ENCODE results near the gene SCAMP3.
"Not testable (repeated sequence)": the region's sequence is repeated elsewhere in the genome, so short reads cannot be mapped to it uniquely, and the experiment has no call there.

The SCAMP3 gene

DNA sequence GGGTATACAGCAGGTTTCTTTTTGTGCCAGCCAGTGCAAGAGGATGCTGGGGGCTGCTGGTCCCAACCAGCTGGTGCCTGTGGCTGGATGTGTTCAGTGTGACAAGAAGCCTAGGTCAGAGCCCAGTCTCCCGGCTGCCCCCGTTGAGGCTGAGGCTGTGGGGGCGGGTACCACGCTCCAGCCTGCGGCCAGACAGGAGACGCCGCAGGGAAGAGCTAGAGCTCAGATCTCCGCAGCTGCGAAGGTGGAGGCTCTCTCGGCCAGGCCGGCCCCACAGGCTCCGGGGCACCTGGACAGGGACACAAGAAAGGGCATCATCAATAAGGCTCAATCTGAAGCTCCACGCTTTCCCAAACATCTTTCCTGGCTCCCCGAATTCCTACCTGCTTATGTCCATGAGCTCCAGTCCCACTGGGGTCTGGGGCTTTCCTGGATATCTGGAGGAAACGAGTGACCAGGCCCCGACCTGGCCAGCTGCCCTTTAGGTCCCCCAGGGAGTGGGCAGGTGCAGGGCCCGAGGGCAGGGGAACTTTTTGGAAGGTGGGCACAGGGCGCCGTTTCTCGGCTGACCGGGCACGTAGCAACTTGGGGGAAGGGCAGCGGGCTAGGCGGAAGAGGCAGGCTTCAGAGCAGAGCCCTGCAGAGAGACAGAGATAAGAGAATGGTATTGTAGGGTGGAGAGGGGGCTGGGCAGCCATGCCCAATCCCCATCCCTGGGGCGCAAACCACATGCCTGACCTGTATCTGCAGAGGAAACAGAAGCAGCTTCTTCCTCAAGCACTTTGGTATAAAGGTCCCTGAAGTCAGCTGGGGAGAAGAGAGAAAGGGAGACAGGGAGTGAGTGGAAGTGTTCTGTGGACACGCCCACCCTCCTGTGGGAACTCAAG lies 14.2 kb downstream of the SCAMP3 start:
- Histone ChIP-seq H3K27me3 (ENCODE audit: insufficient read depth, poor library complexity, severe bottlenecking) (no peaks in the 10 kb centered on the region), H3K4me1 (ENCODE audit: insufficient read depth, poor library complexity, severe bottlenecking) (no peaks in the 10 kb centered on the region)

DNA sequence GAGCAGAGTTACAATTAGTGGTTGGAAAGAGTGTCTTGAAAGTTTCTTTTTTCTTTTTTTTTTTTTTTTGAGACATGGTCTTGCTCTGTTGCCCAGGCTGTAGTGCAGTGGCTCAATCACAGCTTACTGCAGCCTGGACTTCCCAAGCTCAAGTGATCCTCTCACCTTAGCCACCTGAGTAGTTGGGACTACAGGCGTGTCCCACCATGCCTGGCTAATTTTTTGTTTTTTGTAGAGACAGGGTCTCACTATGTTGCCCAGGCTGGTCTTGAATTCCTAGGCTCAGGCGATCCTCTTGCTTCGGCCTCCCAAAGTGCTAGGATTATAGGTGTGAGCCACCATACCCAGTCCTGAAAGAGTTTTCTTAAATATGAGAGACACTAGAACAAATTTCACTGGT lies 15.4 kb downstream of the SCAMP3 start:
- not testable (repeated sequence) for DNase-seq (ENCODE audit: low spot score); H3K27me3 ChIP-seq (ENCODE audit: insufficient read depth, poor library complexity, severe bottlenecking); H3K9me3 ChIP-seq (ENCODE audit: severe bottlenecking); H3K4me3 ChIP-seq (ENCODE audit: severe bottlenecking); H3K27ac ChIP-seq (ENCODE audit: poor library complexity, severe bottlenecking); ATAC-seq (ENCODE audit: low read depth); H3K4me1 ChIP-seq (ENCODE audit: insufficient read depth, poor library complexity, severe bottlenecking)
- peaks cover 30% of the 10 kb centered on the region for H3K36me3 ChIP-seq (ENCODE audit: low read depth)

More for the DNA sequence above, 14.2 kb downstream of the SCAMP3 start:
- Histone ChIP-seq H3K36me3 (ENCODE audit: low read depth) (peaks cover 31% of the 10 kb centered on the region), H3K27ac (ENCODE audit: poor library complexity, severe bottlenecking) (no peak overlapping the region), H3K9me3 (ENCODE audit: severe bottlenecking) (no peaks in the 10 kb centered on the region), H3K4me3 (ENCODE audit: severe bottlenecking) (no peak overlapping the region)
- ATAC-seq (ENCODE audit: low read depth): no peak
- no peak for DNase-seq (ENCODE audit: low spot score)
- TF ChIP-seq, protein P1, sequence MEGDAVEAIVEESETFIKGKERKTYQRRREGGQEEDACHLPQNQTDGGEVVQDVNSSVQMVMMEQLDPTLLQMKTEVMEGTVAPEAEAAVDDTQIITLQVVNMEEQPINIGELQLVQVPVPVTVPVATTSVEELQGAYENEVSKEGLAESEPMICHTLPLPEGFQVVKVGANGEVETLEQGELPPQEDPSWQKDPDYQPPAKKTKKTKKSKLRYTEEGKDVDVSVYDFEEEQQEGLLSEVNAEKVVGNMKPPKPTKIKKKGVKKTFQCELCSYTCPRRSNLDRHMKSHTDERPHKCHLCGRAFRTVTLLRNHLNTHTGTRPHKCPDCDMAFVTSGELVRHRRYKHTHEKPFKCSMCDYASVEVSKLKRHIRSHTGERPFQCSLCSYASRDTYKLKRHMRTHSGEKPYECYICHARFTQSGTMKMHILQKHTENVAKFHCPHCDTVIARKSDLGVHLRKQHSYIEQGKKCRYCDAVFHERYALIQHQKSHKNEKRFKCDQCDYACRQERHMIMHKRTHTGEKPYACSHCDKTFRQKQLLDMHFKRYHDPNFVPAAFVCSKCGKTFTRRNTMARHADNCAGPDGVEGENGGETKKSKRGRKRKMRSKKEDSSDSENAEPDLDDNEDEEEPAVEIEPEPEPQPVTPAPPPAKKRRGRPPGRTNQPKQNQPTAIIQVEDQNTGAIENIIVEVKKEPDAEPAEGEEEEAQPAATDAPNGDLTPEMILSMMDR (IDR thresholded peaks at IDR 0.05; ENCODE audit: poor library complexity, severe bottlenecking): no peak

DNA sequence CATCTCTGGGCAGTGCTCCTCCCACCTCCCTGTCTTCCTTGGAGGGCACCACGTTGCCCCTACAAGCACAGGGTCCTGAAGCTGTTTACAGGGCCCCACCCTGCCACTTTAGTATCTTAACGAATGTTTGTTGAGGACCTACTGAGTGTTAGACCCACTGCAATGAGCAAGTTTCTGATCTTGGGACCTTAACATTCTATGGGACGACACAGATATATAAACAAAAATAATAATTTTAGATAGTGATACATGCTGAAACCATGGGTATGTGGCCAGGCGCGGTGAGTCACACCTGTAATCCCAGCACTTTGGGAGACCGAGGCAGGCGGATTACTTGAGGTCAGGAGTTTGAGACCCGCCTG lies 17.0 kb downstream of the SCAMP3 start:
- no peaks in the 10 kb centered on the region for H3K27me3 ChIP-seq (ENCODE audit: insufficient read depth, poor library complexity, severe bottlenecking)
- H3K4me3 ChIP-seq (ENCODE audit: severe bottlenecking): peak overlapping the region; percentile 48
- H3K4me1 ChIP-seq (ENCODE audit: insufficient read depth, poor library complexity, severe bottlenecking): peaks cover 5% of the 10 kb centered on the region
- peak overlapping the region; percentile 66 for H3K27ac ChIP-seq (ENCODE audit: poor library complexity, severe bottlenecking)
- H3K9me3 ChIP-seq (ENCODE audit: severe bottlenecking): no peaks in the 10 kb centered on the region
- no peak for ATAC-seq (ENCODE audit: low read depth)
- TF ChIP-seq, protein P1 (IDR thresholded peaks at IDR 0.05; ENCODE audit: poor library complexity, severe bottlenecking): no peak
- peaks cover 23% of the 10 kb centered on the region for H3K36me3 ChIP-seq (ENCODE audit: low read depth)
- no peak for DNase-seq (ENCODE audit: low spot score)

DNA sequence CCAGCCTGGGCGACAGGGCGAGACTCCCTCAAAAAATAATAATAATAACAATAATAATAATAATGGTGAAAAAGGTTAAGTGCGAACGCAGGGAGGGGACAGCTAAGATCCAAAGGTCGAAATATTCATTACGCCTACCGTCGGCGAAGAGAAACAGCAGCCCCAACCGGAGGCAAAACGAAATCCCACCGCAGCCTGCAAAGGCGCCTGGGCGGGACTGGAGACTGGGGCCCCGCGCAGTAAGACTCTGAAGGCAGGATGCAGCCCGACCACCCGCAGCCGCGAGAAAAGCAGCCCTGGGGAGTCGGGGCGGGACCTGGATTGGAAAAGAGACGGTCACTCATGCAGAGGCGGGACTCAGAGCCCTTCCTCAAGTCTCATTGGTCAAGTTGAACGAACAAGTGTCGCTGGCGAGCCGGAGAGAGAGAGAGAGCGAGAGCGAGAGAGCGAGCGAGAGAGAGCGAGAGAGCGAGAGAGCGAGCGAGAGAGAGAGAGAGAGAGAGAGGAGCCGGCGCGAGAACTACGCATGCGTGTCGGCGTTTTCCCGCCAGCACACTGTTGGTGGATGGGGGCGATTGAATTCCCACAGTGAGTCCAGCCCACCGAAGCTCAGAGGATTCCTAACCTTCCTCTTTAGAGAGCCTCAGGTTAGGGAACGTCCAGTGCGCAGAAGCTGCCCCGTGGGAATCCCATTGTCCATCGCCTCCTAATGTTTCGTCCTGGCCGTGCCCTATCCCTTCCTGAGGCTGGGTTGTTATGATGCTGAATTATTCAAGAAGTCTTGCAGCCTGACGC lies 17.6 kb downstream of the SCAMP3 start:
- Histone ChIP-seq H3K36me3 (ENCODE audit: low read depth) (peaks cover 20% of the 10 kb centered on the region), H3K9me3 (ENCODE audit: severe bottlenecking) (no peaks in the 10 kb centered on the region), H3K27me3 (ENCODE audit: insufficient read depth, poor library complexity, severe bottlenecking) (no peaks in the 10 kb centered on the region), H3K4me3 (ENCODE audit: severe bottlenecking) (peak overlapping the region; percentile 48), H3K27ac (ENCODE audit: poor library complexity, severe bottlenecking) (peak overlapping the region; percentile 66), H3K4me1 (ENCODE audit: insufficient read depth, poor library complexity, severe bottlenecking) (peaks cover 5% of the 10 kb centered on the region)
- ATAC-seq (ENCODE audit: low read depth) (peak; percentile 93), DNase-seq (ENCODE audit: low spot score) (peak; percentile 97)
- TF ChIP-seq, protein P1 (IDR thresholded peaks at IDR 0.05; ENCODE audit: poor library complexity, severe bottlenecking): peak; percentile 9

DNA sequence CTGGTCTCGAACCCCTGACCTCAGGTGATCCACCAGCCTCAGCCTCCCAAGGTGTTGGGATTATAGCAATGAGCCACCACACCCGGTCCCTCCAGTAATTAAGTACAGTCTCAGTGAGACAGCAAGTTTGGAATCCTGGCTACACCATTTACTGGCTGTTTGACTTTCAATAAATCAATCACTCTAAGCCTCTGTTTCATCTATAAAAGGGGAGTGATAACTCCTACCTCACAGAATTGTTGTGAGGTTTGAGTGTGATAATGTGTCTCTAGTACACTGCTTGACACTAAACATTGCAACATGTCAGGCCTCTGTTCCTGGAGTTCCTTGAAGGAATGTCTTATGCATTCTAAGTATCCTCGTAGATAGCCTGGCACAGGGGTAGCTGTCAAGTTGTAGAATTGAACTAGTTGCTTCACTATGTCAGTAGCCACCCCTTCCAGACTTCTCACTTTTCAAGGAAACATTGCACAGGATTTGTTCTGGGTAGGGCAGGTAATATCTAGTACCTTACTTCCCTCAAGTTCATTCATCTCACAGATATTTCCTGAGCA lies 19.3 kb downstream of the SCAMP3 start:
- ATAC-seq (ENCODE audit: low read depth): no peak
- no peak for DNase-seq (ENCODE audit: low spot score)
- H3K27ac ChIP-seq (ENCODE audit: poor library complexity, severe bottlenecking): peak overlapping the region; percentile 66
- peaks cover 6% of the 10 kb centered on the region; the same call in 1 of the 2 replicates for H3K36me3 ChIP-seq (ENCODE audit: low read depth)
- no peak overlapping the region for H3K4me3 ChIP-seq (ENCODE audit: severe bottlenecking)
- H3K4me1 ChIP-seq (ENCODE audit: insufficient read depth, poor library complexity, severe bottlenecking): peaks cover 5% of the 10 kb centered on the region
- no peaks in the 10 kb centered on the region for H3K27me3 ChIP-seq (ENCODE audit: insufficient read depth, poor library complexity, severe bottlenecking)
- no peaks in the 10 kb centered on the region for H3K9me3 ChIP-seq (ENCODE audit: severe bottlenecking)
- TF ChIP-seq, protein P1 (IDR thresholded peaks at IDR 0.05; ENCODE audit: poor library complexity, severe bottlenecking): no peak

Measured in RWPE2 (cell line).